Astrocyte (in vitro differentiated cells and primary cell): ENCODE measurements around the gene NDST3.
"Not testable (repeated sequence)": the region's sequence is repeated elsewhere in the genome, so short reads cannot be mapped to it uniquely, and the experiment has no call there.

Experiments
- EZH2 ChIP-seq: IDR thresholded peaks from 2 replicates; pipeline ENCODE4 v1.6.1; 2012; ENCODE audit warnings: mild to moderate bottlenecking, low read length, inconsistent platforms; ENCODE audit not compliant: insufficient read depth
- TF ChIP-seq, protein P1 (sequence below): IDR thresholded peaks from 2 replicates; pipeline ENCODE4 v1.5.1; 2011; ENCODE audit warnings: low read depth, mild to moderate bottlenecking, inconsistent platforms, low read length, moderate library complexity; ENCODE audit not compliant: insufficient read depth

DNA sequence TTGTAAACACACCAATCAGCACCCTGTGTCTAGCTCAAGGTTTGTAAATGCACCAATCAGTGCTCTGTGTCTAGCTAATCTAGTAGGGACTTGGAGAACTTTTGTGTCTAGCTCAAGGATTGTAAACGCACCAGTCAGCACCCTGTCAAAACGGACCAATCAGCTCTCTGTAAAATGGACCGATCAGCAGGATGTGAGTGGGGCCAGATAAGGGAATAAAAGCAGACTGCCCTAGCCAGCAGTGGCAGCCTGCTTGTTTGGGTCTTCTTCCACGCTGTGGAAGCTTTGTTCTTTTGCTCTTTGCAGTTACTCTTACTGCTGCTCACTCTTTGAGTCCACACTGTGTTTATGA lies 231.8 kb downstream of the NDST3 start:
- TF ChIP-seq, protein P1, sequence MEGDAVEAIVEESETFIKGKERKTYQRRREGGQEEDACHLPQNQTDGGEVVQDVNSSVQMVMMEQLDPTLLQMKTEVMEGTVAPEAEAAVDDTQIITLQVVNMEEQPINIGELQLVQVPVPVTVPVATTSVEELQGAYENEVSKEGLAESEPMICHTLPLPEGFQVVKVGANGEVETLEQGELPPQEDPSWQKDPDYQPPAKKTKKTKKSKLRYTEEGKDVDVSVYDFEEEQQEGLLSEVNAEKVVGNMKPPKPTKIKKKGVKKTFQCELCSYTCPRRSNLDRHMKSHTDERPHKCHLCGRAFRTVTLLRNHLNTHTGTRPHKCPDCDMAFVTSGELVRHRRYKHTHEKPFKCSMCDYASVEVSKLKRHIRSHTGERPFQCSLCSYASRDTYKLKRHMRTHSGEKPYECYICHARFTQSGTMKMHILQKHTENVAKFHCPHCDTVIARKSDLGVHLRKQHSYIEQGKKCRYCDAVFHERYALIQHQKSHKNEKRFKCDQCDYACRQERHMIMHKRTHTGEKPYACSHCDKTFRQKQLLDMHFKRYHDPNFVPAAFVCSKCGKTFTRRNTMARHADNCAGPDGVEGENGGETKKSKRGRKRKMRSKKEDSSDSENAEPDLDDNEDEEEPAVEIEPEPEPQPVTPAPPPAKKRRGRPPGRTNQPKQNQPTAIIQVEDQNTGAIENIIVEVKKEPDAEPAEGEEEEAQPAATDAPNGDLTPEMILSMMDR: not testable (repeated sequence)
- TF ChIP-seq EZH2: not testable (repeated sequence)
